Measurements from ENCODE around the gene CHKA.

DNA sequence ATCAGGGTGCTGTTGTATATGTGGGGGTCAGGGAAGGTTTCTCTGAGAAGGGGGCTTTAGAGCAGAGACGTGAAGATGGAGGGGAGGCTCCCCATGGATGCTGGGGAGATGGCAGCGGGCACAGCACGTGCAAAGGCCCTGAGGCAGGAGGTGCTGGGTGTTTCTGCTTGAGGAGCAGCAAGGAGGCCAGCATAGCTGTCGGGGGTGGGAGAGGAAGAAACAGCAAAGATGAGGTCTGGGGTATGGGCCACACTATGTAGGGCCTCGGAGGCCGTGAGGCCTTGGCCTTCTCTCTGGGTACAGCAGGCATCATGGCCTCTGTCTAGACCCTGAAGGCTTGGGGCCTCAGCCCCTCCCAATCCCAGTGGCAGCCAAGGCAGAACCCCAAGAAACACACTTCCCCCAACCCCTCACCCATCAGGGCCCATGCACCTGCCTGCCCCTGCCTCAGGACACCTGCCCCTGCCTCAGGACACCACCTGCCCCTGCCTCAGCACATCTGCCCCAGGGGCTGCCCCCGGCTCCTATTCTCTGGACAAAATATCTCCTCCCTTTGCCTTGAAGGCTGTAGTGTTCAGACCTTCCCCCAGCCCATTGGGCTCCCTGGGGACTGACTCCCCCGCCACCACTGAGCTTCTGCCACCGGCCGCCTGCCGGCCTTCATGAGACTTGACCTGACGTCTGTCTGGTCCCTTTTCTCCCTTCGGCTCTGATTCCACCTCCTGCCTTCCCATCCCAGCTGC lies 104.9 kb downstream of the CHKA start:
- no peak for TF ChIP-seq POLR2AphosphoS5 (IDR thresholded peaks at IDR 0.05; ENCODE audit: low read depth, low read length)
- no peak for TF ChIP-seq TAF1 (IDR thresholded peaks at IDR 0.05; ENCODE audit: borderline replicate concordance, insufficient read depth, low read length)
- TF ChIP-seq, protein P1, sequence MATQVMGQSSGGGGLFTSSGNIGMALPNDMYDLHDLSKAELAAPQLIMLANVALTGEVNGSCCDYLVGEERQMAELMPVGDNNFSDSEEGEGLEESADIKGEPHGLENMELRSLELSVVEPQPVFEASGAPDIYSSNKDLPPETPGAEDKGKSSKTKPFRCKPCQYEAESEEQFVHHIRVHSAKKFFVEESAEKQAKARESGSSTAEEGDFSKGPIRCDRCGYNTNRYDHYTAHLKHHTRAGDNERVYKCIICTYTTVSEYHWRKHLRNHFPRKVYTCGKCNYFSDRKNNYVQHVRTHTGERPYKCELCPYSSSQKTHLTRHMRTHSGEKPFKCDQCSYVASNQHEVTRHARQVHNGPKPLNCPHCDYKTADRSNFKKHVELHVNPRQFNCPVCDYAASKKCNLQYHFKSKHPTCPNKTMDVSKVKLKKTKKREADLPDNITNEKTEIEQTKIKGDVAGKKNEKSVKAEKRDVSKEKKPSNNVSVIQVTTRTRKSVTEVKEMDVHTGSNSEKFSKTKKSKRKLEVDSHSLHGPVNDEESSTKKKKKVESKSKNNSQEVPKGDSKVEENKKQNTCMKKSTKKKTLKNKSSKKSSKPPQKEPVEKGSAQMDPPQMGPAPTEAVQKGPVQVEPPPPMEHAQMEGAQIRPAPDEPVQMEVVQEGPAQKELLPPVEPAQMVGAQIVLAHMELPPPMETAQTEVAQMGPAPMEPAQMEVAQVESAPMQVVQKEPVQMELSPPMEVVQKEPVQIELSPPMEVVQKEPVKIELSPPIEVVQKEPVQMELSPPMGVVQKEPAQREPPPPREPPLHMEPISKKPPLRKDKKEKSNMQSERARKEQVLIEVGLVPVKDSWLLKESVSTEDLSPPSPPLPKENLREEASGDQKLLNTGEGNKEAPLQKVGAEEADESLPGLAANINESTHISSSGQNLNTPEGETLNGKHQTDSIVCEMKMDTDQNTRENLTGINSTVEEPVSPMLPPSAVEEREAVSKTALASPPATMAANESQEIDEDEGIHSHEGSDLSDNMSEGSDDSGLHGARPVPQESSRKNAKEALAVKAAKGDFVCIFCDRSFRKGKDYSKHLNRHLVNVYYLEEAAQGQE (IDR thresholded peaks at IDR 0.05; ENCODE audit: insufficient read depth in 1 of 2, low read depth in 2 of 2, low read length in 2 of 2) = no peak
